ENCODE results near the gene ATAT1. TPM values are rescaled to one million over a fixed set of nuclear protein-coding genes. Genes with fewer than 3 reads are reported as not detected.

ATAT1 gene
- total RNA-seq, 1 donor from 2014 or later, result 13.3 TPM

GRCh38 chr6:30672445-30673253 lies 46.0 kb downstream of the ATAT1 start, which contains the start of gene DHX16:
Gene DHX16 (minus strand): TSS chr6:30673006. CDS start chr6:30672841, 165 bp downstream.
- Histone ChIP-seq H3K27me3 (no peaks in the 10 kb centered on the region), H3K27ac (peak within 1 kb of the TSS; percentile 75), H3K4me3 (peak within 1 kb of the TSS; percentile 77 to 80), H3K4me1 (peaks cover 20% of the 10 kb centered on the region), H3K9me3 (no peaks in the 10 kb centered on the region), H3K36me3 (peaks cover 0 to 50% of the 10 kb centered on the region in 2 donors)
- peak in 1 of 2 donors; percentile 95 for DNase-seq (ENCODE audit: extremely low spot score in 2 of 2)
- intact Hi-C loops (cut with DNase I), result no loop called here
- TF ChIP-seq POLR2A (IDR thresholded peaks at IDR 0.05) (no peak), CTCF (IDR thresholded peaks at IDR 0.05) (peak; percentile 78 to 86 (median 84)), POLR2AphosphoS5 (IDR thresholded peaks at IDR 0.05; ENCODE audit: insufficient read depth in 1 of 2, low read depth in 1 of 2) (peak; percentile 87 to 100)

- intact Hi-C loops (cut with DNase I), result no loop called here
- H3K27me3 ChIP-seq, result no peaks in the 10 kb centered on the region
- no peak overlapping the region for H3K27ac ChIP-seq
- H3K4me3 ChIP-seq, result no peak overlapping the region
- no peaks in the 10 kb centered on the region for H3K9me3 ChIP-seq
- peaks cover 43% of the 10 kb centered on the region for H3K4me1 ChIP-seq
- no peak for DNase-seq (ENCODE audit: extremely low spot score in 2 of 2)
- peaks cover 0 to 30% of the 10 kb centered on the region in 2 donors for H3K36me3 ChIP-seq
- TF ChIP-seq POLR2A (IDR thresholded peaks at IDR 0.05) (no peak), CTCF (IDR thresholded peaks at IDR 0.05) (no peak), POLR2AphosphoS5 (IDR thresholded peaks at IDR 0.05; ENCODE audit: insufficient read depth in 1 of 2, low read depth in 1 of 2) (no peak)
These were observed 50.1 kb downstream of the ATAT1 start for GRCh38 chr6:30676660-30677285.

- intact Hi-C loops (cut with DNase I), result loop anchor here (1.0 kb wide), 1 partner anchor 43 kb away; no protein-coding TSS in a partner anchor
- peak overlapping the region; percentile 9 to 21 for H3K4me3 ChIP-seq
- no peak for DNase-seq (ENCODE audit: extremely low spot score in 2 of 2)
These were observed 52.5 kb downstream of the ATAT1 start for GRCh38 chr6:30678964-30679726.

More at GRCh38 chr6:30678964-30679726, 52.5 kb downstream of the ATAT1 start:
- Histone ChIP-seq H3K27ac (peak overlapping the region; percentile 92), H3K36me3 (peaks cover 0 to 30% of the 10 kb centered on the region in 2 donors), H3K9me3 (no peaks in the 10 kb centered on the region), H3K27me3 (no peaks in the 10 kb centered on the region), H3K4me1 (peaks cover 60% of the 10 kb centered on the region)
- TF ChIP-seq POLR2AphosphoS5 (IDR thresholded peaks at IDR 0.05; ENCODE audit: insufficient read depth in 1 of 2, low read depth in 1 of 2) (peak; percentile 36 to 69), POLR2A (IDR thresholded peaks at IDR 0.05) (no peak), CTCF (IDR thresholded peaks at IDR 0.05) (peak; percentile 90 to 98 (median 96))

Data from vagina (tissue), 2 donors.